Measurements from ENCODE around the gene LCN15. TPM values are rescaled to one million over a fixed set of nuclear protein-coding genes. Genes with fewer than 3 reads are reported as not detected.

LCN15 gene
- total RNA-seq, 4 donors from 2014 or later: not detected

DNA sequence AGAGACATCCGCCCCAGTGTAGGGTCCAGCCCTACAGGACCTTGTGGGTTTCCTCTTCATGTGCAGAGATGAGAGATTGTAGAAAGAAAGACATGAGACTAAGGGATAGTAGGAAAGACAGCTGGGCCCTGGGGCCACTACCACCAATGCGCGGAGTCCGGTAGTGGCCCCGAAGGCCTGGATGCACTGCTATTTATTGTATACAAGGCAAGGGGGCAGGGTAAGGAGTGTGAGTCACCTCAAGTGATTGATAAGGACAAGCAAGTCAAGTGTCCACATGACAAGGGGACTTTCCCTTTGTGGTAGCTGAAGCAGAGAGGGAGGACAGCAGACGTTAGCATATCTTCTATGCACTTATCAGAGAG is 20.7 kb upstream of the LCN15 start:
- Histone ChIP-seq H3K27ac (peak overlapping the region in 1 of 4 donors; percentile 12), H3K27me3 (no peaks in the 10 kb centered on the region), H3K4me1 (peaks cover 0 to 20% (median 11%) of the 10 kb centered on the region in 4 donors), H3K36me3 (no peaks in the 10 kb centered on the region), H3K9me3 (no peaks in the 10 kb centered on the region), H3K4me3 (no peak overlapping the region)
- WGBS, 2 donors: 85 to 95% methylated on average over 6 of the region's 6 CpGs
- DNase-seq (ENCODE audit: low spot score in 2 of 2): no peak
- TF ChIP-seq, protein P1, sequence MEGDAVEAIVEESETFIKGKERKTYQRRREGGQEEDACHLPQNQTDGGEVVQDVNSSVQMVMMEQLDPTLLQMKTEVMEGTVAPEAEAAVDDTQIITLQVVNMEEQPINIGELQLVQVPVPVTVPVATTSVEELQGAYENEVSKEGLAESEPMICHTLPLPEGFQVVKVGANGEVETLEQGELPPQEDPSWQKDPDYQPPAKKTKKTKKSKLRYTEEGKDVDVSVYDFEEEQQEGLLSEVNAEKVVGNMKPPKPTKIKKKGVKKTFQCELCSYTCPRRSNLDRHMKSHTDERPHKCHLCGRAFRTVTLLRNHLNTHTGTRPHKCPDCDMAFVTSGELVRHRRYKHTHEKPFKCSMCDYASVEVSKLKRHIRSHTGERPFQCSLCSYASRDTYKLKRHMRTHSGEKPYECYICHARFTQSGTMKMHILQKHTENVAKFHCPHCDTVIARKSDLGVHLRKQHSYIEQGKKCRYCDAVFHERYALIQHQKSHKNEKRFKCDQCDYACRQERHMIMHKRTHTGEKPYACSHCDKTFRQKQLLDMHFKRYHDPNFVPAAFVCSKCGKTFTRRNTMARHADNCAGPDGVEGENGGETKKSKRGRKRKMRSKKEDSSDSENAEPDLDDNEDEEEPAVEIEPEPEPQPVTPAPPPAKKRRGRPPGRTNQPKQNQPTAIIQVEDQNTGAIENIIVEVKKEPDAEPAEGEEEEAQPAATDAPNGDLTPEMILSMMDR (IDR thresholded peaks at IDR 0.05): no peak
- TF ChIP-seq POLR2A (IDR thresholded peaks at IDR 0.05): no peak
- TF ChIP-seq EP300 (IDR thresholded peaks at IDR 0.05): no peak

GRCh38 chr9:136784249-136784996 is 20.1 kb upstream of the LCN15 start:
- H3K4me1 ChIP-seq: peaks cover 0 to 17% (median 8%) of the 10 kb centered on the region in 4 donors
- 43 to 44% methylated on average over 9 of the region's 9 CpGs for WGBS, 2 donors
- peak overlapping the region in 2 of 4 donors; percentile 12 to 16 for H3K27ac ChIP-seq
- H3K36me3 ChIP-seq: no peaks in the 10 kb centered on the region
- DNase-seq (ENCODE audit: low spot score in 2 of 2): peak in 1 of 2 donors; percentile 60
- no peaks in the 10 kb centered on the region for H3K27me3 ChIP-seq
- H3K9me3 ChIP-seq: no peaks in the 10 kb centered on the region
- H3K4me3 ChIP-seq: no peak overlapping the region
- TF ChIP-seq, protein P1 (IDR thresholded peaks at IDR 0.05): peak; percentile 43 to 70 (median 56)
- no peak for TF ChIP-seq POLR2A (IDR thresholded peaks at IDR 0.05)
- no peak for TF ChIP-seq EP300 (IDR thresholded peaks at IDR 0.05)

- Histone ChIP-seq H3K4me3 (no peak overlapping the region), H3K27me3 (no peaks in the 10 kb centered on the region), H3K4me1 (peaks cover 0 to 11% (median 6%) of the 10 kb centered on the region in 4 donors), H3K36me3 (no peaks in the 10 kb centered on the region), H3K27ac (no peak overlapping the region), H3K9me3 (no peaks in the 10 kb centered on the region)
- 92 to 96% methylated on average over 3 of the region's 3 CpGs for WGBS, 2 donors
- no peak for TF ChIP-seq POLR2A (IDR thresholded peaks at IDR 0.05)
- TF ChIP-seq, protein P1 (IDR thresholded peaks at IDR 0.05): no peak
- TF ChIP-seq EP300 (IDR thresholded peaks at IDR 0.05): no peak
- no peak for DNase-seq (ENCODE audit: low spot score in 2 of 2)
Measured at GRCh38 chr9:136782452-136782851, 18.1 kb upstream of the LCN15 start.

DNA sequence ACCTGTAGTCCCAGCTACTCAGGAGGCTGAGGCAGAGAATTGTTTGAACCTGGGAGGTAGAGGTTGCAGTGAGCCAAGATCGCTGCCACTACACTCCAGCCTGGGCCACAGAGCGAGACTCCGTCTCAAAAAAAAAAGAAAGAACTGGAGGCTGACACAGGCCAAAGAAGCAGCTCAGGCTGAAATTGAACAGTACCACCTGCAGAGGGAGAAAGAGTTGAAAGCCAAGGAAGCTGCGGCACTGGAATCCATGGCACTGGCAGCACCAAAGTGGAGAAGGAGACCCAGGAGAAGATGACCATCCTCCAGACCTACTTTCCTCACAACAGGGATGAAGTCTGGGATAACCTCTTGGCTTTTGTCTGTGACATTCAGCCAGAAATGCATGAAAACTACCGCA is 15.5 kb upstream of the LCN15 start:
- WGBS, 2 donors: 74 to 76% methylated on average over 5 of the region's 5 CpGs
- H3K4me1 ChIP-seq: peaks cover 0 to 4% (median 0%) of the 10 kb centered on the region in 4 donors
- DNase-seq (ENCODE audit: low spot score in 2 of 2): no peak

DNA sequence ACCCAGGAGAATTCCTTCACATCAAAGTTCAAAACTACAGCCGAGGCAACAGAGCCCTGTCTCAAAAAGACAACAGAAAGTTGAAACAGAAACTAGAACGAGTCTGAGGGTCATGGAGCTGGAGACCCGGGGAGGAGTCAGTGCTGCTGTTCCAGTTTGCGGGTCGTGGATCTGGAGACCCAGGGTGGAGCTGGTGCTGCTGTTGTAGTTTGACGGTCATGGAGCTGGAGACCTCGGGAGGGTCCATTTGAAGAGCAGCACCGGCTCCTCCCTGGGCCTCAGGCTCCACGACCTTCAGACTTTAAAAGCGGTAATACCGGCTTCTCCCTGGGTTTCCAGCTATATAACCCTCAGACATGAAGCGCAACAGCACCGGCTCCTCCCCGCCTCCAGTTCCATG is 13.0 kb upstream of the LCN15 start:
- no peak for TF ChIP-seq EP300 (IDR thresholded peaks at IDR 0.05)
- TF ChIP-seq, protein P1 (IDR thresholded peaks at IDR 0.05): no peak
- TF ChIP-seq POLR2A (IDR thresholded peaks at IDR 0.05): no peak
- H3K36me3 ChIP-seq: no peaks in the 10 kb centered on the region
- no peak for DNase-seq (ENCODE audit: low spot score in 2 of 2)
- no peaks in the 10 kb centered on the region for H3K4me1 ChIP-seq
- no peak overlapping the region for H3K4me3 ChIP-seq
- H3K9me3 ChIP-seq: peaks cover 0 to 7% (median 0%) of the 10 kb centered on the region in 4 donors
- H3K27ac ChIP-seq: no peak overlapping the region
- no peaks in the 10 kb centered on the region for H3K27me3 ChIP-seq
- WGBS, 2 donors: 61 to 66% methylated on average over 14 of the region's 14 CpGs

More for the DNA sequence above, 15.5 kb upstream of the LCN15 start:
- Histone ChIP-seq H3K27me3 (no peaks in the 10 kb centered on the region), H3K4me3 (no peak overlapping the region), H3K27ac (no peak overlapping the region), H3K36me3 (no peaks in the 10 kb centered on the region), H3K9me3 (no peaks in the 10 kb centered on the region)
- TF ChIP-seq, protein P1 (IDR thresholded peaks at IDR 0.05): no peak
- TF ChIP-seq POLR2A (IDR thresholded peaks at IDR 0.05): no peak
- TF ChIP-seq EP300 (IDR thresholded peaks at IDR 0.05): no peak

All from tibial nerve (tissue), 4 donors.